Measurements from ENCODE around the gene CFAP54. TPM values are rescaled to one million over a fixed set of nuclear protein-coding genes. Genes with fewer than 3 reads are reported as not detected.
"Not testable (repeated sequence)": the region's sequence is repeated elsewhere in the genome, so short reads cannot be mapped to it uniquely, and the experiment has no call there.

CFAP54 gene
- polyA plus RNA-seq, 5 donors = 1.1 to 3.2 (median 2.5) TPM

DNA sequence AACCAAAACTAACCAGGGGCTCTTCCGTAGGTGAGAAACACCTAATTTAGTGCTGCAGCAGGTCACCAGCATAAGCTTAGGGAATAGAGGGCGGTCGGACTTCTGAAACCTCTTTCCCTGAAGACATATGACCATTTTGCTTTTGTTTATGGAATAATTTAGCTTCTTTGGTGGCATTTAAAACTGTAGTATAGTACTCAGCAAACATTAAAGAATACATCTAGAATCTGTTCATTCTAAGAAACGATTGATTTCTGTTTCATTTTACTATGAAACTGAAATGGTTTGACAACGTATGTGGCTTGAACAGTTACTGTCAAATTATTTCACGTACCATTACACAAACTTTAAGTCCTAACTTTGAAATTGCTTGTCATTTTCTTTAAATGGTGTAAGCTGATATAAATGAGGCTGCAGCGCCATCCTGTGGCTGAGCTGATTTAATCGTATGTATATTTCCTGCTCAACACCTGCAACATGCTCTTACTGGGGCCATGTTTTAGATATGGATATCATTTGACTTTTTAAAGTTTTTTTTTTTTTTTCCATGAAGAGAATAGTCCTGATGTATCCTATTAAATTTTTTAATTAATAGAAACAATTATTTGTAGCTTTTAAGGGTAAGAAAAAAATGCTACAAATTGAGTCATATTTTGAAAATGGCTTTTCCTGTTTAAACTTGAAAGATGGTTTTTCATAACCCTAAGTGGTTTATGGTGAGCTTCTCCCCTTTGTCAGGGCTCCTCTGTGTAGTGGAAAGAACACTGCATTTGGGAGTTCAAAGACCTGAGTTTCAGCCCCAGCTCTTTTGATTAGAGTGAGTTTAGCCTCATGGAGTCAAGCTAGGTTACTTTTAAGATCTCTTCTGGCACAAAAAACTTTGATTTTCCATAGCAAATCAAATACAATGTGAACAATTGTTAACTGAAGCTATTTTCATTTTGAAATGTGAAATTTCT, 27.4 kb downstream of the CFAP54 start:
- DNase-seq = peak; percentile 60 to 76

DNA sequence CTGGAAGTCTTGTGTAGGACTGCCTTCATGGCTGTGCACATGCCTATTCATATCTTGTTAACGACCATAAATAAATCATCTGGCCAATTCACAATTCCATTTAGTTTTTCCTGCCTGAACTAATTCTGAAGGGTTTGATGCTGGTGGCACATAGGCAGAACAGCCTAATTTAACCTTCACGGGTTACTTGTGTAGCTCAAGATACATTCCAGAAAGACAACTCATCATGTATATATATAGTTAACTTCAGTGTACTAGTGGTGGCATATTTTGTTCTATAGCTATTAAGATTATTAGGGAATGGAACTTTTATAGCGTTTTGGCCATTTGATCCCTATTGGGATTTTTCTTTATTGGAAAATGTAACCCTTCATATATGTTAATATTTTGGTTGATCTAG, 31.4 kb downstream of the CFAP54 start:
- no peak for DNase-seq

DNA sequence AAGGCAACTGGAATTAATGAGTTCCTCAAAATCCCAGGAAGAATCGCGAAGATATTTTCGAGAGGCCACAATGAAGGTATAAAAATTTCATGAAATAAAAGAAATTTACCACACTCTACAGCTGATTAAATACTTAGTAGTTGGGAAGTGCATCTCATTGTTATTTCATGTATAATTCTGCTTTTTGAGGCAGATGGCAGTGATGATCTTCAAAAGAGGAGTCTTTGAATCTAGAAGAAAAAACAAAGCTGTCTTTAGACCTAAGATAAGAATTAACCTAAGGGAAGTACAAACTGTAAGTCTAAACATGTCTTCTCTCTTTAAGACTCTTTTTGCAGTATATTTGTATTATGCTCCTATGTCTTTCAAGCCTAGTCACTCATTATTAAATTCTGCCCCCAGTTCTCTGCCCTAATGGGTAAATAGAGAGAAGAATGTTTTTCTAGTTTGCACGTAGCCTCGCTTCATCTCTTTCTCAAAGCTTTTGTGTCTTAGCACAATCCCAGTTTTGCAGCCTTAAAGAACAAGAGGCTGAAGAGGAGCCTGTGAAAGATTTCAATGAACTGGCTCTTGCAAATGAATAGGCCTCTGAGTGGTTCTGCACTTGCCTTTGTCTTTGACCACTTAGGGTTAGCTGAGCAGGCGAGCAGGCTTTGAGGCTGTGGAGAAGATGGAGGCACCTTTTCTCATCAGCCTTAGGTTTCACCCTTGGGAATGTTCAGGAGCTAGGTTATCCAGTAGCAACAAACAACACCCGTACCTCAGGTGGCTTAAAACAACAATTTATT, 32.7 kb downstream of the CFAP54 start:
- no peak for DNase-seq

DNA sequence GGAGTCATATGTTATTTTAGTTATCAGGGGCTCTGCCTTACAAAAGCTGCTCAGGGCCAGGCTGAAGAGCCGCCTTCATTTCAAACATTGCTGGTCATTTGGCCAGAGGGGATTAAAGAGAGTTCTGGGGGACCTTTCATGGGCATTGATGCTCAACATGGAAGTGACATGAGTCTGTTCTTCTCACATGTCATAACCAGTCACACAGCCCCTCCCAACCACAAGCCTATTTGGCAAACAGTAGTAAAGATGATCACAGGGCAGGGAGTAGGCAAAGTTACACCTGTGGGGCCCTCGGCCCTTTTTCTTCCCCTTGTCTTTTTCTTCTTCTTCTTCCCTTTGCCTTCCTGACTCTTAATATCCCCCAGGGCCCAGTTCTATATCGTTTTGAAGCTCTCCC, 33.3 kb downstream of the CFAP54 start:
- no peak for DNase-seq

DNA sequence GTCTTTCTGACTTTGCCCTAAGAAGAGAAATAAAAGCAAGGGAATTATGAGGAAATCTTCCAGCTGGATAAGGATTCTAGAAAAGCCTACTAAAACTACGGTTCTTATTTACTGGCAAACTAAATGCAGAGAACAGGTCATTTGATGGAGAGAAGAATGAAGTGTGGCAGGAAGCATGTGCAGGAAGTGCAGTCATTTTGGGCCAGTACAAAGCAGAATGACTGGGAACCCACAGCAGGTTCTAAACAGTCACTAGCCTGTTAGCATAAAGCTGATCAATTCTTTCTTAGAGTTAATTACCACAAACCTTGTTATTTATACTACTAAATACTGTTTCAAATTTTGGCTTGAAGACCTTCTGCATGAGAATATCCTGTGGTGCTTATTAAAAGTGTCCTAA, 36.7 kb downstream of the CFAP54 start:
- no peak for DNase-seq

DNA sequence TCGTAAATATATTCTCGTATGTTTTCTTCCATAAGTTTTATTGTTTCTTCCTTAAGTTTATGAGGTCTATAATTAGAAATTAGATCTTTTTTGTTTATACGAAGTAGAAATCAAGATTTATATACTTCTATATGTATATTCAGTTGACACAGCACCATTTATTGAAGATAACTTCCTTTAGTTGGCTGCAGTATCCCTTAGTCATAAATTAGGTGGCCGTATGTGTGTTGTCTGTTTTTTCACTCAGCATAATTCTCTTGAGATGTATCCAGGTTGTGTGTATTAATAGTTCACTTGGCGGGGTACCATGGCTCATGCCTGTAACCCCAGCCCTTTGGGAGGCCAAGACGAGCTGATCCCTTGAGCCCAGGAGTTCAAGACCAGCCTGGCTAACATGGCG, 40.5 kb downstream of the CFAP54 start:
- no peak for DNase-seq

DNA sequence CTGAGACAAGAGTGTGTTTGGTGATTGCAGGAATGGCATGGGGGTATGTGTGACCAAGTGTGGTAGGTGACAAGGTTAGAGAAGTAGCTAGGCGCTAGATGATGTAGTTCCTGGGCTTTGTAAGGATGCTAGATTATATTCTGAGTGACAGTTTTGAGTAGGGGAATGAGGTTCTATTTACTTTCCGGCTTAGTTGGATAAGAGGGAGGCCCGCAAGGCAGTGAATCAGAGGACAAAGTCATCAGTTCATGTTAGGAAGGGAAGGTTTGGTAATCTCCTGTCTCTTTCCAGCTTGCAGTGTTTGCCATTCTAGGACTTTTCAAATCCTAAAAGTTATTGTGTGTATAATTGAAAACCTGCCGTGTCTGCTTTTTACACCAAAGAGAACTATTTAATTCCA, 45.0 kb downstream of the CFAP54 start:
- DNase-seq = no peak

DNA sequence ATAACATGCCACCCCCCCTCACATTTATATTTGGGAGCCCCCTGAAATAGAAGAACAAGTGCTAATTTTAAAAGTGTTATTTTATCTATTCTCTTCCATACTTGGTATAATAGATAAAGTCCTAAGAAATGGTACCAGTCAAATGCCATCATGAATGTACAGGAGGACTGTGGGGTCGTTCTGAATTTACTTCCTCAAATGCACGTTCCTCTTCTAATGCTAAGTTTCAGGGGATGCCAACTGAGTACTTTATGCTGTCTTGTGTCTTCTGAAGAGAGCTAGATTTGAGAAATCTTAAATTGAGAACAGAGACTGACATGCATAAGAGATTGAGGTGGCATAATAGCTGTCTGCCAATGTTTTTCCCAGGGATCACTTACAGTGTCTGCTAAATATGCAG, 59.0 kb downstream of the CFAP54 start:
- no peak for DNase-seq

DNA sequence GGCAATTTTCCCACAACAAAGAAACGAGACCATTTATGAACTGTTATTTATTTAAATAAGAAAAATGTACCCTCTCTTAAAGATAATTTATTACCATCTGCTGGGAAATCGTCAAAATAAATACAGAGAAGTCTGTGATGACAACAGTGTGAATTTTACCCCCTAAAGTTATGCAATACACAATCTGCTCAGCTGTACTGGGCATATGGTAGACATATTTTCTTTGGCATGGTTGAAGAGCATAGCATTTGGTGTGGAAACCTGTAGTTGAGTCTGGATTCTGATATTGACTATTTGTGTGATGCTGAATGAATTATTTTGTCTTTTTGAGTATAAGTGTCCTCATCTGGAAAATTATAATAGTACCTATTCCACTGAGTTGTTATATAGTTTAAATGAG, 60.0 kb downstream of the CFAP54 start:
- DNase-seq = no peak

DNA sequence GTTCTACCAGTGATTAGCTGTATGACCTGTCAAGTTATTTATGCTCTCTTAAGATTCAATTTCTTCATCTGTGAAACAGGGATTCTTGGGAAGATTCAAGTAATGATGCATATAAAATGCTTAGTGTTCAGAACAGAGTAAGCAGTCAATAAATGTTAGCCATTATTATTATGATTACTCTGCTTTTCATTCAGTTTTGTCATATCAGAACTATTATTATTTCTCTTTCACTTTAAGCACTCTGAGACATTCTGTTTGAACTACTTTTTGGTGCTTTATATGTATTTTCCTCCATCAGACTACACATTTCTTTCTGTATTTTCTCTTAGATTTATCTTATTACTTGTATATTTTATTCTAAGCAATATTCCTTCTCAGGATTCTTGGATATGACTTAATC, 81.2 kb downstream of the CFAP54 start:
- no peak for DNase-seq

DNA sequence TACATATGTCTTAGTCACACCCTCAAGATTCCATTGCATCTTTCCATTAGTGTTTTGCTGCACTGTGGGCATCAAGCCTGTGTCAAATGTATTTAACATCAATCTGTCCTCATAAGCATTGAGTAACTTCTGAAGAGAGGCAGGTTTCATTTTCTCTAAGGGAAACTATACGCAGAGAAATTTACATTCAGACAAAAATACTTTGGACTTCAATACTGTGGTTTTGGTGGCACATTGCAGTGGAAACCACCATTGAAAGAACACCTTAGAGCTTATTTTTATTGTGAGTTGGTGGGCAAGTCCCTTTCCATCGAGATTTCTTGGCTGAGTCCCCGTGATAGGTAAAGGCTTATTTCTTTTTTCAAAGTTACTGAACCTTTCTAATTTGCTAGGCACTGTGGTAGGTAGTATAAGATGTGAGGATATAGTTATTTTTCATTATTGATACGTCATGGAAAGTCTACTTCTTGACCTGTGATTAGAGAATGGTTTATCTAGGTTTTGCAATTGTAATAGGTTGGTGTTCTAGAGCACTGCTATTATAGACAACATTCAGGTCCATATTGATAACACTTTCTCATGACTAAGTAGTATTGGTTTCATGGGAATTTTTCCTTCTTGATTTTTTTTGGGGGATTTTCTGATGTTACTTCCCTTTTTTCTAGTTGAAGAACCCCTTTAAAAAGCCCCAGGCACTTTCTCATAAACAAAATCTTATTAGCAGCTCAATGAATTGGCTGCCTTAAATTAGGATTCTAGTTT, 81.9 kb downstream of the CFAP54 start:
- no peak for DNase-seq

DNA sequence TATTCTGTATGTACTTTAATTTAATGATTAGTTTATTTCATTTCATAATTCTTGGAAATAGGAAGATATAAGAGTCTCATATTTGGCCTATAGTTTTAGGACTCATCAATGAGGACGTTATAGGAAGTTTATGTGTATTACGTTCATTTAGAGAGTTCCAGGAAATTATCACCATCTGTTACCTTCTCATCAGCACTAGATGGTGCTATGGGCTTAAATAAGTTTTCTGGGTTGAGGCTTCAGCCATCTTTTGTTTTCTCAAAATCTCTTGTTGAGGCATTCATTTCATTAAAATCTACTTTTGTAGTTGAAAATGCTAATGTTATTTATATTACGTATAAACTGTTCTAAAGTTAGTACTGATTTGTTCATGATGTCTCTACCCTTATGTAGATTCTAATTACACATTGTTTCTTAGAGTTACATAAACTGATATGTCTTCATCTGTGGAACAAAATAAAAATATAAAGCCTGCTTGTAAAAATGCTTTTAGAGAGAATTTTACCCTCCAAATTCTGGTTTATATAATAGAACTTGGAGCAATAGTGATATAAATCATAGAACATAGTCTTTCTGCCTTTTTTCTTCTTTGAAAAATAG, 89.2 kb downstream of the CFAP54 start:
- peak; percentile 33 to 50 for DNase-seq

DNA sequence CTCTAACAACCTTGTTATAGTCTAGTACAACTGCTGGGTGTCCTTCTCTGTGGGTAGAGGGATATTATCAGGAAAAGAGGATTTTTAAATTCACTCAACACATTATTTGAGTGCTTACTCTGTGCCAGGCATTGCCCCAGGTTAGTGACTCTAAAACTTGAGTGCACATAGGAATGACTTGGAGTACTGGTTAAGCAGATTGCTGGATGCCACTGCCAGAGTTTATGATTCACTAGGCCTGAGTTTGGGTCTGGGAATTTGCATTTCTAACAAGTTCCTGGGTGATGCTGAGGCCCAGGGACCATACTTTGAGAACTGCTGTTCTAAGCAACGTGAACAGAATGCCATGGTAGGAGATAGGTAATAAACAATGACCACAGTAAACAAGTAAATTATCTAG, 96.6 kb downstream of the CFAP54 start:
- DNase-seq = no peak

DNA sequence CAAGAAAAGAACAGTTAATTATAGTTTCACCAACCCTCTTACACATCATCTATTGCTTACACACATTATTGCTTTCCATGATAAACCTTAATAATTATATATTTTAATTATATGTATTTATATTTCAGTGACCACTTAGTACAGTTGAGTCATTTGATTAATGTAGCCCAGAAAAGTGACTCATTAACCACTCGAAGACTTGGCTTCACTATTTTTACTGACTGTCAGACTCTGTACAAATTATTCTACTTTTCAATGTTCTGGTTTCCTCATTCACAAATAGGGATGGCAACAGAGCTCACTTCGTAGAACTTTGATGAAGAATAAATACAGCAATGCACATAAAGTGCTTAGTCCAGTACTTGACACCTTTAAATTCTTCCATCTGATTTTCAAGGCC, 98.3 kb downstream of the CFAP54 start:
- no peak for DNase-seq

DNA sequence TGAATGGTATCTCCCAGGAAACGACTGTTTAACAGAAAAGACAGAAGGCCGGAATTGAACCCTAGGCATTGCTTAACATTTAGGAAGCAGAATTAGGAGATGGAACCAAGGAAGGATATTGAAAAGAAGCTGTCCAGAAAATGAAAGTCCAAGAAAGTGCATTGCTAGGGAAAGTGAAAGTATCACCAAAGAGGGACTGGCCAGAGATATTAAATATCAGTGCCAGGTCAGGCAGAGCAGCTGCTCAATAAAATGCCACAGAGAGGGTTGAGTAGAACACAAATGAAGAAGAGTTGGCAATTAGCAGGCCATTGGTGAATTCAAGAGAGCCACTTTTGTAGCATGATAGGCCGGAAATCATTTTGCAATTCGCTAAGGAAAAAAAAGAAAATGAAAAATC, 101.6 kb downstream of the CFAP54 start:
- no peak for DNase-seq

DNA sequence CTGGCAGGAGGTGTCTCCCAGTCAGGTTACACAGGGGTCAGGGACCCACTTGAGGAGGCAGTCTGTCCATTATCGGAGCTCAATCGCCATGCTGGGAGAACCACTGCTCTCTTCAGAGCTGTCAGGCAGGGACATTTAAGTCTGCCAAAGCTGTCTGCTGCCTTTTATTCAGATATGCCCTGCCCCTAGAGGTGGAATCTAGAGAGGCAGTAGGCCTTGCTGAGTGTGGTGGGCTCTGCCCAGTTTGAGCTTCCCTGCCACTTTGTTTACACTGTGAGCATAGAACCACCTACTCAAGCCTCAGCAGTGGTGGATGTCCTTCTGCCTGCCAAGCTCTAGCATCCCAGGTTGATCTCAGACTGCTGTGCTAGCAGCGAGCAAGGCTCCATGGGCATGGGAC, 115.0 kb downstream of the CFAP54 start:
- DNase-seq = not testable (repeated sequence)

DNA sequence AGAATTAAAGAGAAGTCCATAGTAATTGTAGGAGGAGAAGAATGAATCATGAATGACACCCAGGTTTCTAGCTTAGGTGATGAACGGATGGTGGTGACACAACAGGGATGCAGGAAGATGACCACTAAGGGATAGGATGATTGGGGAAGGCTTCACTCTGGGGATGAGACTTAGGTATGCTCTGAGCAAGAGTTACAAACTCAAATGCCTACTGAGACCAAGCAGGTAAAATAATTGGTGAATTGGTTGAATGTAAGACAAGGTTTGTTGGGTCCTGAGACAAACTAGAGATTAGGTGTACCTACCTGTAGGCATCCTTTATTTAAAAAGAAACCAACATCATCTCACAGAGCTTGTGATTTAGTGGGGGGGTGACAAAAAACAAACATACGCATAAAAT, 116.3 kb downstream of the CFAP54 start:
- no peak for DNase-seq

DNA sequence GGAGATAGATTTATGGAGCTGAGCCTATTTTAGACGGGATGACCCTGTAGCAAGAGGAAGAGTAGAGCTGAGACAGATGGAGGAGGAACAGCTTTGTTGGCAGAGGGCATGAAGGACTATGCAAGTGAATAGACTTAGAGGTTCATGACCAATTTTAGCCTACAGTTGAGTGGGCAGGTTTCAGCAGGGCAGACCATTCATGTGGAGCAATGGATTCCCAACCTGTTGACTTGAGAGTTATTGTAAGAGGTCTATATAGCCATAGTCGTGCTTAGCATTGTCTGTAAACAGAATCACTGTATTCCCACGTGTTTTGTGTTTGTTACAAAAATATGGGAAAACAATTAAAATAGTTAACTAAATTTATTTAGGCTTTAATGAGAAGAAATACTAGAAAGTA, 116.8 kb downstream of the CFAP54 start:
- DNase-seq = no peak

DNA sequence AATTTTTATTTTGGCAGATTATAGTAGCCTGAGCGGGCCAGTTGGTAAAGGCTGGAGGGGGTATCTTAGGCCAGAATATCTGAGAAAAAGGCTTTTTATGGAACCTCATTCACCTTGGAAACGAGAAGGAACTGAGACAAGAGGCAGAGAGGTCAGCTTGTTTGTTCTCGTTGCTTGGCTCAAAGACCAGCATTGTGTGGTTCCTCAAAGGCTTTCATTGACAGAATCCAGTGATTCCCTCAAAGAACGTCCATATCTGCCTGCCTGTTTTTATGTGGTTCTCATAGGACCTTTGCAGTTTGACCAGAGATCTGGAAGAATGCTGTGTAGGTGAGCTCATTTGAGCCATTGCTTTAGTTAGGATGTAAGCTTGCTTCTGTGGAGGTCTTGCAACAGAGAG, 117.3 kb downstream of the CFAP54 start:
- no peak for DNase-seq

DNA sequence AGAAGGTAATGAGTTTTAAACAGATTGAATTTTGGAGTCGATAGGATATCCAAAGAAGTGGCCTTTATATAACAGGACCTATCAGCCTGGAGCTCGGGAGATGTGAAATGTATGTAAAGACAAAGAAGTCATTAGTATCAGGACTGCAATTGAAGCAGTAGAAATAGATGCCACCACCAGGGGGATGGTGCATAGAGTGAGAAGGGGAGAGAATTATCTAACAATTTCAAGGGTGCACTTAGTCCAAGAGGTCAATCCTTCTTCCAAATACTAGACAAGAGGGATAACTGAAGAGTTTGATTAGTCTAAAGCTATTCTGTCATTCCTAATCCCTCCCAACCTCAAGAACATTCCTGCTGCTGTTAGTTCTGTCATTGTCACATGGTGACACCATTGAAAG, 127.8 kb downstream of the CFAP54 start:
- DNase-seq = no peak

DNA sequence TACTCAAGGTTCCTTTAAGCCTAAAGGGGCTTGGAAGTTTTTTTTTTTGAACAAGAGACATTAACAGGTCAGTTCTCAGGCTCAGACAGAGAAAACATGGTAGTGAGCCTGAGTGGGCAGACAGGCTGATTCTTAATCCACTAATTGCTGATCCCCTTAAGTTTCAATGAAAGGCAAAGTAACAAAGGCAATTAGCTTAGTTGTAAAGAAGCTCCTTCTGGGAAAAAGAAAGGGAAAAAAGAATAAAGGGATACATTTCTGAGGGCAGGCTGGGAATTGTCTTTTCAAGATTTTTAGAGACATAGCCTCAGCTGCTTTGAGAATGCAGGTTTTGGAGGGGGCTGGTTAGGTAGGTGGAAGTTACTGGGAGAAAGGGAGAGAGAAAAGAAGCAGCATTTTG, 133.8 kb downstream of the CFAP54 start:
- no peak for DNase-seq

DNA sequence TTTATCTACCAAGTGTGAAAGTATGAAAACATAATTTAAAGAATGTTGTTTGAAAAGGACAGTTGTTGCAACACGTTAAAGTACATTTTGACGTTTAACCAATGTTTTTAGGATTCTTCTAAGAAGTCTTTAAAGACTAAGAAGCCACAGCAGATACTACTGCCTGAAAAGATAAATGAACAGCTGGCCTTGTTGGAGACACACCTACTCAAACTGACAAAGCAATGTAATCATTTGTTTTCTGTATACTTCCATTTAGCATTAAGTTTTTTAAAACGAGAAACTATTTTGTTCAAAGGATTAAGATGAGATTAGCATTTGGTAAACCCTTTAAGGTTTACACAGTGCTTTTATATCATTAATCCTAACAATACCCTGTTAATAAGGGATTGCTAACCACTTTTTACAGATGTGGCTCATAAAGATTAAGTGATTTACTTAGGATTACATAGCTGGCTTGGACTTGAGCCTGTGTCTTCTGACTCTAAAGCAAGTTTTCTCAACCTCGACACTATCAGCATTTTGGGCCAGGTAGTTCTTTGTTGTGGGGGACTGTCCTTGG, 134.4 kb downstream of the CFAP54 start:
- DNase-seq = peak; percentile 34 to 37
